DMS53 treated with DMSO at 0.1 percent for 48 hours (cell line): ENCODE data around the gene ZNF341.

Source experiments
- DNase-seq: peaks from one replicate; lab custom pipeline; 2025; ENCODE audit not compliant: unreplicated experiment; lab: John Stamatoyannopoulos, UW

ZNF341 gene

DNA sequence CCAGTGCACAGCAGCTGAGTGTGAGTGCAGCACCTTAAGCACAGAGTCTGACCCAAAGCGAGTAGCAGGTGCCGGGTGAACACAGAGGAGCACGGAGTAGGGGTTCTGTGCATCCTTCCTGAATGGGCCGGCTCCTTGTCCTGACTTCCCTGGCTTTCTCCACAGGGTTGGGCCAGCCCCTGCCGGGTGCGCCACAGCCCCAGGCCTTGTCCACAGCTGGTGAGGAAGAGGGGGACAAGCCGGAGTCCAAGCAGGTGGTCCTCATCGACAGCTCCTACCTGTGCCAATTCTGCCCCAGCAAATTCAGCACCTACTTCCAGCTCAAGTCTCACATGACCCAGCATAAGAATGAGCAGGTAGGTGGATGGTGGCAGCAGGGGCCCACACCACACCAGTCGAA lies 34.9 kb downstream of the ZNF341 start:
- no peak for DNase-seq

- DNase-seq = no peak
Measured at GRCh38 chr20:33767777-33768138, 36.0 kb downstream of the ZNF341 start.

GRCh38 chr20:33769043-33769442 lies 37.2 kb downstream of the ZNF341 start:
- no peak for DNase-seq

DNA sequence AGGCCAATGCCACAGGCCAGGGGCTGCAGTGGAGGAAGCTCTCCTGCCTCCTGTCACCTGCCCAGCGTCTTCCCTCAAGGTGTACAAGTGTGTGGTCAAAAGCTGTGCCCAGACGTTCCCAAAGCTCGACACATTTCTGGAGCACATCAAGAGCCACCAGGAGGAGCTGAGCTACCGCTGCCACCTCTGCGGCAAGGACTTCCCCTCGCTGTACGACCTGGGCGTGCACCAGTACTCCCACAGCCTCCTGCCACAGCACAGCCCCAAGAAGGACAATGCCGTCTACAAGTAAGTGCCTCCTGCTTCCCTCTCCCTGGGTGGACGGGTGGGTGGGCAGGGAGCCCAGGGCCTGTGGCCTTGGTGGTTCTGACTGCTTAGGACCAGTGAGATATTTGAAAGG lies 38.2 kb downstream of the ZNF341 start:
- no peak for DNase-seq

- DNase-seq = no peak
Measured at GRCh38 chr20:33771938-33772337, 40.1 kb downstream of the ZNF341 start.

DNA sequence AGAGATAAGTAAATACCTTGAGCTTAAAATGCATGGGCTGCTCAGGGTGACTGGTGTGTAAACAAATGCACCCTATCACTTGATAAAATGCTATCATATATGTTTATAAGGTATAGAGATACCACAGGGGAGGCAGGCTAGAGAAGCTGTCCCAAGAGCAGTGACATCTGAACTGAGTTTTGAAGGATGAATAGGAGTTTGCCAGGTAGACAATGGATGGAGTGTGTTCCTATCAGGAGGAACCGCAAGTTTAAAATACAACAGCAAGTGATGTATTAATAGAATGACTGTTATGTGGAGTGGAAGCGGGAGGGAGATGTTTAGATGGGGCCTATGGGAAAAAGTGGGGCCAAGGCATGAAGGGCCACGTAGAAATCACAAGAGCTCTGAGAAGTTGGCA lies 40.6 kb downstream of the ZNF341 start:
- no peak for DNase-seq

- no peak for DNase-seq
Measured at GRCh38 chr20:33773412-33774089, 41.8 kb downstream of the ZNF341 start.

DNA sequence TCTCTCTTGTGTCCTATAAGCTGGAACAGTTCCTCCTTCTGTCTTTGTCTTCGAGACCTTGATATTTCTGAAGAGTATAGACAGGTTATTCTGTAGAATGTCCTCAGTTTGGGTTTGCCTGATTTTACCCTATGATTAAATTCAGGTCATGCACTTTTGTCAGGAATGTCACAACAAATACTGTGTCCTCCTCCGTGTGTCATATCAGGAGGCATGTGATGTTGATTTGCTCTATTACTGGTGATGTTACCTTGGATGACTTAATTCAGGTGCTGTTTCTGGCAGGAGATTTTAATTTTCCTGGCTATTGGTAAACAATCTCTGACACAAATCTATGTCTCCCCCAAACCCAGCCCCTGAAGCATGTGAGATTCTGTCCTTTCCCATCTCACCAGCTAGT lies 46.0 kb downstream of the ZNF341 start:
- DNase-seq = no peak

GRCh38 chr20:33781133-33781532 lies 49.3 kb downstream of the ZNF341 start:
- no peak for DNase-seq

GRCh38 chr20:33781945-33782344 lies 50.1 kb downstream of the ZNF341 start:
- no peak for DNase-seq

DNA sequence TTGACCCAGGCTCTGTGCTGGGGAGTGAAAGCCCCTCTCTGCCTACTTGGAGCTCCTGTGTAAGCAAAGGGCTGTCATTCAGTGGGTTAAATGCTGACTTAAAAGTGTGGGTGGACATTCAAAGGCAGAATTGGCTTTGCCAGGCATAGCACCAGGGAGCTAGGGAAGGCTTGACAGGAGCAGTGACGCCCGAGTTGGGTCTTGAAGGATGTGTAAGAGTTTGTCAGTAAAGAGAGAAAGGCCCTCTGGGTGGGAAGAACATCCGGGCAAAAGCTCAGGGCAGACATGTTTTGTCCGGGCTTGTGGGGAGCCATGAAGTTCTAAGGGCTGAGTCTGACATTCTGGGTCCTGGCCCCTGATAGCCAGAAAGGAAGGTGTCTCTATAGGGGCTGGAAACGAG lies 51.5 kb downstream of the ZNF341 start:
- no peak for DNase-seq

DNA sequence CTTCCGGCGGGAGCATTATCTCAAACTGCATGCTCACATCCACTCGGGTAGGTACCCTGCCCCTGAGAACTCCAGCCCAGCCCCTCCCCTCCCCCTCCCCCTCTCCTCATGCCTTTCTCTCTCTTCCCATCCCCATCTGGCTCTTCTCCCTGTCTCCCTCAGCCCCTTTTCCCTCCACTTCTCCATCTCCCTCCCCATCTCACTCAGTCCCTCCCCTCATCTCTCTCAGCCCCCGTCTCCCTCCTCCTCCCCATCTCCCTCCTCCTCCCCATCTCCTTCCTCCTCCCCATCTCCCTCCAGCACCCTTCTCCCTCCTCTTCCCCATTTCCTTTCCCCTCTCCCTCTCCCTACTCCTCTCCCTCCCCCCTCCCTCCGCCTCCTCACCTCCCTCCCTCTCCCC lies 52.0 kb downstream of the ZNF341 start:
- no peak for DNase-seq

- no peak for DNase-seq
Measured at GRCh38 chr20:33784225-33784624, 52.4 kb downstream of the ZNF341 start.

DNA sequence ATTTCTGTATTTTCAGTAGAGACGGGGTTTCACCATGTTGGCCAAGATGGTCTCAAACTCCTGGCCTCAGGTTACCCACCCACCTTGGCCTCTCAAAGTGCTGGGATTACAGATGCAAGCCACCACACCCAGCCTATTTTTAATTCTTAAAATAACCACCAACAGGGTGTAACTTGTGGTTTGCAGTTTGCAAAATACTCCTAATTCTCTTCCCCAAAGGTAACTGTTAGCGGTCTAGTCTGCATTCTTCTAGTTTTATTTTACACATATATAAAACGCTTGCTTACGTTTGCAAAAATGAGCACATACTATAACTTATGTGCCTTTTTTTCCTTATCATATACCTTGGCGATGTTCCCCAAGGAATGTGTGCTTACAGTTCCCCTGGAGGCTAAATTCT lies 53.7 kb downstream of the ZNF341 start:
- DNase-seq = no peak

- DNase-seq = no peak
Measured at GRCh38 chr20:33787253-33787891, 55.6 kb downstream of the ZNF341 start.

- no peak for DNase-seq
Measured at GRCh38 chr20:33788351-33789049, 56.7 kb downstream of the ZNF341 start.

- DNase-seq = peak; percentile 94
Measured at GRCh38 chr20:33789109-33789857, 57.5 kb downstream of the ZNF341 start.

DNA sequence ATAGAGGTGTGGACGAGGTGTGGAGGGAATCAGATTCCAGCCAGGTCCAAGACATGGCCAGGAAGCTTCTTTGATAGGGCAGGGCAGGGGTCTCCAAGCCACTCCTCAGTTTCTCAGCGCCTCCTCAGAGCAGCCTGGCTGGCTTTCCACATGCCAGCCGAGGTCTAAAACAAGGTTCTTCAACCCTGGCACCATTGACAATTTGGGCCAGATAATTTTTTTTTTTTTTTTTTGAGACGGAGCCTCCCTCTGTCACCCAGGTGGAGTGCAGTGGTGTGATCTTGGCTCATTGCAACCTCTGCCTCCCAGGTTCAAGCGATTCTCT lies 58.0 kb downstream of the ZNF341 start:
- DNase-seq = no peak

DNA sequence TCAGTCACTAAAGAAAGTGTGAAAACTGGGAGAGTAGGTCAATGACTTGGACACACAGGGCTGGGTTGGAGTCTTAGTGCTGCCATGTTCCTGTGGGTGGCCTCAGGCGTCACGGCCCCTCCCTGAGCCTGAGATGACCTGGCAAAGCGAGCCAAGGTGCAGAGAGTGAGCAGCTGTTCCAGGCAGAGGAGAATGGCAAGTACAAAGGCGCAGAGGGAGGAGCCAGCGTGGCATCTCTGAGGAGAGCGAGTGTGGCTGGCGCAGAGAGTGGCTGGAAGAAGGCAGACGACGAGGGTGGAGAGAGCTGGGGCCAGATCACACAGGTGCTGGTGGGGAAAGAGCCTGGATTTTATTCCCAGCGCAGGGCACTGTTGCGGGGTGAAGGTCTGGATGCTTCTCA lies 58.8 kb downstream of the ZNF341 start:
- DNase-seq = peak; percentile 63

- DNase-seq = no peak
Measured at GRCh38 chr20:33791021-33791420, 59.2 kb downstream of the ZNF341 start.

DNA sequence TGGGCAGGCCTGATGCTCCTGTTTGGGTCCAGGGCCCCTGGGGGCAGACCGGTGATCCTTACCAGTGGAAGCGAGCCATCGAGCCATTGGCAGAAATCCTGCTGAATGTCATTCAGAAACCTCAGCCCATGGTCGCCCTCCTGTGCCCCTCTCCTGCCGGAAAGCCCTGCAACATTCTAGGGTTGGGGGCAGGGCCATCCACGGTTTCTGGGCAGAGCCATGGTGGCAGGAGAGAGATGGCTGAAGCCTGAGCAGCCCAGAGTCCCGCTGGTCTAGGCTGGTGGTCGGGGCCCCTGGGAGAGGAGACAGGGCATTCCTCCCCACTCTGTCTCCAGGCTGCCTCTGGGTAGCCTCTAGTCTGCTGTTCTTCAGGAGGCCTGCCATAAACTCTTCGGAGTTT lies 59.7 kb downstream of the ZNF341 start:
- no peak for DNase-seq
